Osteoblast (primary cell): ENCODE measurements around the gene SPINK7. TPM values are rescaled to one million over a fixed set of nuclear protein-coding genes. Genes with fewer than 3 reads are reported as not detected.

ENCODE experiments used
- DNase-seq: peaks from one replicate; pipeline ENCODE4 v3.0.0; 2011; ENCODE audit warnings: low spot score, mixed read lengths; ENCODE audit not compliant: insufficient read length; ENCODE audit errors: missing footprints
- H2AFZ ChIP-seq: 2 replicates; pipeline ENCODE4 v1.6.0; 2011; ENCODE audit warnings: mild to moderate bottlenecking, low read length
- H3K27ac ChIP-seq: 2 replicates; pipeline ENCODE4 v1.5.1; 2011; ENCODE audit warnings: mild to moderate bottlenecking, low read depth, low read length, moderate library complexity
- H3K27me3 ChIP-seq: 2 replicates; pipeline ENCODE4 v1.6.0; 2012; ENCODE audit warnings: mild to moderate bottlenecking, control low read depth, inconsistent platforms, low read length, moderate library complexity; ENCODE audit not compliant: insufficient read depth
- H3K36me3 ChIP-seq: 2 replicates; pipeline ENCODE4 v1.5.1; 2011; ENCODE audit warnings: mild to moderate bottlenecking, low read length, control low read depth, moderate library complexity; ENCODE audit not compliant: insufficient read depth
- H3K4me1 ChIP-seq: 2 replicates; pipeline ENCODE4 v1.5.1; 2011; ENCODE audit warnings: mild to moderate bottlenecking, low read length, control low read depth, moderate library complexity; ENCODE audit not compliant: insufficient read depth
- H3K4me2 ChIP-seq: 2 replicates; pipeline ENCODE4 v1.6.0; 2011; ENCODE audit warnings: mild to moderate bottlenecking, low read length; ENCODE audit not compliant: insufficient read depth
- H3K4me3 ChIP-seq: fragments of 200-600 bp; sonication (generic); 3 replicates; pipeline ENCODE4 v1.5.1; 2012; ENCODE audit warnings: mild to moderate bottlenecking, low read length, inconsistent platforms; ENCODE audit not compliant: insufficient read depth
- H3K79me2 ChIP-seq: 2 replicates; pipeline ENCODE4 v1.6.0; 2012; ENCODE audit warnings: mild to moderate bottlenecking, low read length, control low read depth, inconsistent platforms; ENCODE audit not compliant: insufficient read depth
- H3K9me3 ChIP-seq: 2 replicates; pipeline ENCODE4 v1.5.1; 2011; ENCODE audit warnings: low read depth, low read length, control low read depth
- H4K20me1 ChIP-seq: 2 replicates; pipeline ENCODE4 v1.6.0; 2012; ENCODE audit warnings: mild to moderate bottlenecking, low read length, control low read depth; ENCODE audit not compliant: insufficient read depth
- total RNA-seq: library from RNA; depleted of rRNA; stranded (reverse); fragments of >200 nt; gene quantifications from 2 replicates; pipeline ENCODE4 v1.2.3, GENCODE V29; 2012
- TF ChIP-seq, protein P1 (sequence below): IDR thresholded peaks from 2 replicates; pipeline ENCODE4 v1.5.1; 2011; ENCODE audit warnings: mild to moderate bottlenecking, low read depth, low read length, moderate library complexity; ENCODE audit errors: extremely low read depth

The SPINK7 gene
- total RNA-seq, 1 donor: not detected

- TF ChIP-seq, protein P1, sequence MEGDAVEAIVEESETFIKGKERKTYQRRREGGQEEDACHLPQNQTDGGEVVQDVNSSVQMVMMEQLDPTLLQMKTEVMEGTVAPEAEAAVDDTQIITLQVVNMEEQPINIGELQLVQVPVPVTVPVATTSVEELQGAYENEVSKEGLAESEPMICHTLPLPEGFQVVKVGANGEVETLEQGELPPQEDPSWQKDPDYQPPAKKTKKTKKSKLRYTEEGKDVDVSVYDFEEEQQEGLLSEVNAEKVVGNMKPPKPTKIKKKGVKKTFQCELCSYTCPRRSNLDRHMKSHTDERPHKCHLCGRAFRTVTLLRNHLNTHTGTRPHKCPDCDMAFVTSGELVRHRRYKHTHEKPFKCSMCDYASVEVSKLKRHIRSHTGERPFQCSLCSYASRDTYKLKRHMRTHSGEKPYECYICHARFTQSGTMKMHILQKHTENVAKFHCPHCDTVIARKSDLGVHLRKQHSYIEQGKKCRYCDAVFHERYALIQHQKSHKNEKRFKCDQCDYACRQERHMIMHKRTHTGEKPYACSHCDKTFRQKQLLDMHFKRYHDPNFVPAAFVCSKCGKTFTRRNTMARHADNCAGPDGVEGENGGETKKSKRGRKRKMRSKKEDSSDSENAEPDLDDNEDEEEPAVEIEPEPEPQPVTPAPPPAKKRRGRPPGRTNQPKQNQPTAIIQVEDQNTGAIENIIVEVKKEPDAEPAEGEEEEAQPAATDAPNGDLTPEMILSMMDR: peak; percentile 33
- H3K4me3 ChIP-seq: no peak overlapping the region
- no peaks in the 10 kb centered on the region for H3K9me3 ChIP-seq
- no peaks in the 10 kb centered on the region for H3K27me3 ChIP-seq
- H3K4me1 ChIP-seq: no peaks in the 10 kb centered on the region
- H3K4me2 ChIP-seq: no peak overlapping the region
- no peaks in the 10 kb centered on the region for H3K79me2 ChIP-seq
- H2AFZ ChIP-seq: no peak overlapping the region
- H3K27ac ChIP-seq: no peak overlapping the region
- DNase-seq: peak; percentile 57
- H4K20me1 ChIP-seq: no peaks in the 10 kb centered on the region
- no peaks in the 10 kb centered on the region for H3K36me3 ChIP-seq
Measured at GRCh38 chr5:148290271-148291195, 21.7 kb upstream of the SPINK7 start.

GRCh38 chr5:148297731-148298130, 14.5 kb upstream of the SPINK7 start:
- H2AFZ ChIP-seq: no peak overlapping the region
- TF ChIP-seq, protein P1: no peak

GRCh38 chr5:148306446-148306845, 5.8 kb upstream of the SPINK7 start:
- DNase-seq: no peak
- no peak overlapping the region for H2AFZ ChIP-seq
- H3K9me3 ChIP-seq: no peaks in the 10 kb centered on the region
- H3K79me2 ChIP-seq: no peaks in the 10 kb centered on the region
- H3K4me3 ChIP-seq: no peak overlapping the region
- no peaks in the 10 kb centered on the region for H3K4me1 ChIP-seq
- no peaks in the 10 kb centered on the region for H4K20me1 ChIP-seq
- no peaks in the 10 kb centered on the region for H3K36me3 ChIP-seq
- no peaks in the 10 kb centered on the region for H3K27me3 ChIP-seq
- TF ChIP-seq, protein P1: no peak
- no peak overlapping the region for H3K27ac ChIP-seq
- H3K4me2 ChIP-seq: no peak overlapping the region

More at GRCh38 chr5:148297731-148298130, 14.5 kb upstream of the SPINK7 start:
- Histone ChIP-seq H3K4me1 (no peaks in the 10 kb centered on the region), H3K79me2 (no peaks in the 10 kb centered on the region), H3K9me3 (no peaks in the 10 kb centered on the region), H4K20me1 (no peaks in the 10 kb centered on the region), H3K27ac (no peak overlapping the region), H3K36me3 (no peaks in the 10 kb centered on the region), H3K4me3 (no peak overlapping the region), H3K4me2 (no peak overlapping the region), H3K27me3 (no peaks in the 10 kb centered on the region)
- DNase-seq: no peak

DNA sequence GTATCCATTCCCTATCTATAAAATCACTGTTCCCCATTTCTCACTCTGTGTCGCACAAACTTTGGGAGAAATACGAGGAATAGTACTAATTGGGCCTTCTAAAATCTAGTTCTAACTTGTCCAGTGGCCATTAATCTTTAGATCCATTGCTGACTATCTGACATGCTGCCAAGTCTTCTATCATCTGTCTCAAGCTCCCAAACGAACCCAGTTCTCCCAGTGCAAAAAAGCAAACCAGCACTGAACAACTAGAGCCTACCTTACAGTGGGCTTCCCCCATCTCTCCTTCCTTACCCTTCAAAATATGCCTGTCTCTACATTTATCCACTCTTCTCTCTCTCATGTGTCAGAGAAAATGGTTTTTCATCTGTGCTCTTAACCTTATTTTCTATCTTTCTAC, 3.2 kb upstream of the SPINK7 start:
- TF ChIP-seq, protein P1: no peak
- no peaks in the 10 kb centered on the region for H4K20me1 ChIP-seq
- H3K4me2 ChIP-seq: no peak overlapping the region
- no peak overlapping the region for H3K4me3 ChIP-seq
- no peaks in the 10 kb centered on the region for H3K36me3 ChIP-seq
- no peaks in the 10 kb centered on the region for H3K27me3 ChIP-seq
- no peak for DNase-seq
- no peaks in the 10 kb centered on the region for H3K4me1 ChIP-seq
- no peaks in the 10 kb centered on the region for H3K79me2 ChIP-seq
- no peak overlapping the region for H2AFZ ChIP-seq
- H3K9me3 ChIP-seq: no peaks in the 10 kb centered on the region
- no peak overlapping the region for H3K27ac ChIP-seq
